HL-60 (cell line): ENCODE data around the gene MAPK11.

Experiments
- POLR2AphosphoS5 ChIP-seq: IDR thresholded peaks from 2 replicates; pipeline ENCODE4 v1.6.1; 2012; ENCODE audit warnings: low read depth
- REST ChIP-seq: IDR thresholded peaks from 2 replicates; pipeline ENCODE4 v1.6.1; 2012; ENCODE audit warnings: low read depth; ENCODE audit not compliant: insufficient replicate concordance
- TF ChIP-seq, protein P1 (sequence below): IDR thresholded peaks from one replicate; pipeline ENCODE4 v1.5.1; 2011; ENCODE audit warnings: low read length, control low read depth, inconsistent platforms; ENCODE audit not compliant: insufficient read depth

DNA sequence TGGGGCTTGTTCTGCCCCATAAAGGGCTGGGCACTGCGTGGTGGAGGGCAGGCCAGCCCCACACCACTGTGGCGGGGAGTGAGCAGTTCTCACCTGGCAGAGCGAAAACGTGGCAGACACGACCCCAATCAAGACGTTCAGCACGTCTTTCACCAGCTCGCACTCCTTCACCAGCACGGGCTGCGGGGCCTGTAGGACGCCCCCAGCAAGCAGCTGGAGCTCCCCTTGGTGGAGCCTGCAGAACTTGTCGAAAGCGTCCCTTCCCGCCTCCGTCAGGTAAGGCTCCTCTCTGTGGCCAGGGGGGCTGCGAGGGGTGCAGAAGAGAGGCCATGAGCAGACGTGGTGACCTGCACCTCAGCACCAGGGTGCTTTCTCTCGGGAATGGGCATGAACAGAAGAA, 37.0 kb downstream of the MAPK11 start:
- TF ChIP-seq, protein P1, sequence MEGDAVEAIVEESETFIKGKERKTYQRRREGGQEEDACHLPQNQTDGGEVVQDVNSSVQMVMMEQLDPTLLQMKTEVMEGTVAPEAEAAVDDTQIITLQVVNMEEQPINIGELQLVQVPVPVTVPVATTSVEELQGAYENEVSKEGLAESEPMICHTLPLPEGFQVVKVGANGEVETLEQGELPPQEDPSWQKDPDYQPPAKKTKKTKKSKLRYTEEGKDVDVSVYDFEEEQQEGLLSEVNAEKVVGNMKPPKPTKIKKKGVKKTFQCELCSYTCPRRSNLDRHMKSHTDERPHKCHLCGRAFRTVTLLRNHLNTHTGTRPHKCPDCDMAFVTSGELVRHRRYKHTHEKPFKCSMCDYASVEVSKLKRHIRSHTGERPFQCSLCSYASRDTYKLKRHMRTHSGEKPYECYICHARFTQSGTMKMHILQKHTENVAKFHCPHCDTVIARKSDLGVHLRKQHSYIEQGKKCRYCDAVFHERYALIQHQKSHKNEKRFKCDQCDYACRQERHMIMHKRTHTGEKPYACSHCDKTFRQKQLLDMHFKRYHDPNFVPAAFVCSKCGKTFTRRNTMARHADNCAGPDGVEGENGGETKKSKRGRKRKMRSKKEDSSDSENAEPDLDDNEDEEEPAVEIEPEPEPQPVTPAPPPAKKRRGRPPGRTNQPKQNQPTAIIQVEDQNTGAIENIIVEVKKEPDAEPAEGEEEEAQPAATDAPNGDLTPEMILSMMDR = no peak
- TF ChIP-seq POLR2AphosphoS5 = no peak
- TF ChIP-seq REST = no peak
